Right lobe of liver (tissue), 4 donors: ENCODE measurements around the gene C1QTNF6.

Experiments
- CTCF ChIP-seq, 4 donors: fragments of 200-600 bp in 3 of 4; fragments of 450-650 bp in 1 of 4; IDR thresholded peaks; one replicate each; pipeline versions ENCODE4 v1.5.1 to v1.8.0; 2016 to 2022; ENCODE audit warnings: antibody characterized with exemption in 4 of 4, mild to moderate bottlenecking in 2 of 4
- POLR2A ChIP-seq: fragments of 450-650 bp; IDR thresholded peaks from one replicate; pipeline ENCODE4 v1.6.1; 2017; ENCODE audit warnings: antibody characterized with exemption, mild to moderate bottlenecking
- donor health status: DM: no; HTN: no; CAD: no.
- donor health status: DM: no; HTN: no; CAD: no.
- donor health status: DM: no; HTN: yes; CAD: no.

- no peak for TF ChIP-seq CTCF (IDR thresholded peaks at IDR 0.05)
- TF ChIP-seq POLR2A, result no peak
Measured at GRCh38 chr22:37192204-37192603, 4.2 kb upstream of the C1QTNF6 start.
